GM18909 (cell line): ENCODE results near the gene MDK.

Source experiments
- ATAC-seq: cut with Tn5 transposase; IDR thresholded peaks from one replicate; pipeline ENCODE4 v1.9.1; 2021; ENCODE audit warnings: mild to moderate bottlenecking; ENCODE audit not compliant: unreplicated experiment, poor library complexity

Gene MDK

DNA sequence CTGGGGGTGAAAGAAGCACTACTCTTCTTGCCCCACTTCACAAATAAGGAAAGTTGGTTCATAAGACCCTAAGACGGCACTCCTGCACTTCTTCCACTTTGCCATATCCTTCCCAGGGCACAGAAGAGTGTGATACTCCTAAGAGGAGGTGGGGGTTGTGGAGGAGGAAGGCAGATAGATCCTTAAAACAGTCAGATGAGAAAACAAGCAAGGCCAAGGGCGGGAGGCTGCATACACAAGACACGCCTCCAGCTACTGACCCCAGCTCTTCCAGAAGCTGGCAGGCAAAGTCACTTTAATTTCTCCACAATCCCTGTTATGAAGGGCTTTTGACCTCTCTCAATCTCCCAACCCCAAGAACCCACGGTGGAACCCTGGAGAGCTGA, 11.8 kb downstream of the MDK start:
- no peak for ATAC-seq

- no peak for ATAC-seq
Observed at GRCh38 chr11:46393759-46394158, 12.3 kb downstream of the MDK start.

GRCh38 chr11:46397526-46397925, 16.1 kb downstream of the MDK start:
- no peak for ATAC-seq

DNA sequence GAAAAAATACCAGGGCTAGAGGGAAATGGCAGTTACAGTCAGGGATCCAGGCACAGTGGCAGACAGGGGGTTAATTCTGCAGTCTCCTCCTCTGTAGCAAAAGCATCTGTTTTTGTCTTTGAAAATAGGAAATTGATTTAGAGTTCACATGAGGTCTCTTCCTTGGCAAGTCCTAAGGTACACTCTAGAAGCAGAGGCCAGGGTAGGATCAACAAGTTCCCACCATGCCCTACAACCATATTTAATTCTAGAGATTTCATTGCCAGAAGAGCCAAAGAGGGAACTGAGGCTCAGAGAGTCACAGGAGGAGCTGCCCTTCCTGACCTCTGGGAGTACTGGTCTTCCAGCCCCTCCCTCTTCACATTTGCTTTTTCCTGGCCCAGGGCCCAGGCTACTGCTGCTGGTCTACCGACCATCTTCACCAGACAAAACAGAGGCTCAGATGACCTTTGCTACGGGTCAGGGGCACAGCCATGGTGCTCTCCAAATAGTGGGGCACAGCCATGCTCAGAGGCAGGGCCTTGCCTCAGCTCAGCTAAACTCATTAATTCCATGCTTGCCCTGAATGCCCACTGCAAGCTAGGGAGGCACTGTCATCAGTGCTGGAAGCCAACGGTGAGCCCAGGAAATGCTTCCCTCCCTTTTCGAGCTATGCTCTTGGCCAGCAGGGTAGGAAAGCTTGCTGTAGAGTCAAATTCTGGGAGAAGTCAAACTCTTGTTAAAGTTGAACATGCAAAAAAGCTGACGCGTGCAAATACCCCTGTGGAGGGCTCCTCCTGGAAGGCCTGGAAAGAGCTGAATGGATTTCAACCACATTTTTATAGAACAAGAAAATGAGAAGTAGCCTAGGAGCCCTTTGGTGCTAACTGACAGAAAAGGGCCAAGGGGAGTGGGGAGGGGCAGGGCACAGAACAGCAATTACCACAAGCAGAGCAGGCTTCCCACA, 21.8 kb downstream of the MDK start:
- no peak for ATAC-seq

DNA sequence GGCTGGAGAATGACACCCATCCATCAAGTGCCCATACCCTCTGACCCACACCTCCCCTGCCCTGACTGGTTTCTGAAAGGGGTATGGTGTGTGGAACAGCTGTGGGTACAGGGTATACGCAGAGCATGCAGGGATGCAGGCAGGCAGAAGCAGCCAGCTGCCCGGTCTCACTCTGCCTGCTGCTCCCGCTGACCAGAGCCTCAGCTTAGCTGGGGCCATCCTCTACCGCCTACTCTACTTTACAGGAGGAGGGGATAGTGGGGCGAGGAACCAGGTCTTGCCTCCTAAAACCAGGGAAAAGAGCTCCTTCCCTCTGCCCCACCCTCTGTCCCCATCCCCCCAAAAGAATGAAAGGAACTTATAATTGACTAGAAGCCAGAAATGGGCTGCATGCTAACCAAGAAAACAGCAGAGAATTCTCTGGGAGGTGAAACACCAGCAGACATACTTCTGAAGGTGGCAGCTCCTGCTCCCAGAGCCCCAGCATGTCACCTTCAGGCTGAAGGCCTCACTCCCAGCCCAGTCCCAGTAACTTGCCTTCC, 23.1 kb downstream of the MDK start:
- ATAC-seq = no peak

DNA sequence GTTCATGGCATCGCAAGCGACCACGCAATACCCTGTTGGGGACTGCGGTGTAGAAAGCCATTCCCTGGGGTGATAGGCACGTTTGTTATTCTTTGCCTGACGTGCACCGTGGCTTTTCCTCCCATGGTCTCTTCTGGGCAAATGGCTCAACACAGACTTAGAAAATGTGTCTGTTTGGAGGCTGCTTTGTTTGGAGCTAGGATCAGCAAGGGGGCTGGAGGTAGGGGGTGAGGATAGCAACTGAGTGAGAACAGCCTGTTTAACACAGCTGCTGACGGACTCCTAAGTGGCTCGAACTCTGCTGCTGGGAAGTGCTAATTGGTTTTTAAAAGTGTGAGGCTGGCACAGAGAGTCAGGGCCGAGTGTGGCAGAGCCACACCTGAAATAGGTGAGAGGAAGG, 26.2 kb downstream of the MDK start:
- ATAC-seq = no peak

GRCh38 chr11:46408407-46408986, 27.0 kb downstream of the MDK start:
- ATAC-seq = no peak

DNA sequence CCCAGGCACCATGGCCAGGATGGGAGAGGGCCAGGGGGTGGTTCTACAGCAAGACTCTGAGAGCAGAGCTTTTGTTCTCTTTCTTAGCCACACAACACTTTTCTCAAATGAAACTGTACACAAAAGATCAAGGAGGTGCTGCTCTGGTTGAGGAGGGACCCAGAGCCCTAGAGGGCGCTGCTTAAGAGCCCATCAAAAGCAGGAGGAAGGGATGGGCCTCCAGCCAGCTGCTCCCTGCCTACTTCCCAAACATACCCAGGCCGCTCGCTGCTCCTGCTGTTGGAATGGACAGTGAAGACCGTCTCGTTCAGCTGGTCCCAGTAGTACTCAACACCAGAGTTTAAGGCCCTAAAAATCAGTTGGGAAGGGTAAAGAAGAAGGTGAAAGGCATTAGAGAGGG, 28.6 kb downstream of the MDK start:
- ATAC-seq = no peak

DNA sequence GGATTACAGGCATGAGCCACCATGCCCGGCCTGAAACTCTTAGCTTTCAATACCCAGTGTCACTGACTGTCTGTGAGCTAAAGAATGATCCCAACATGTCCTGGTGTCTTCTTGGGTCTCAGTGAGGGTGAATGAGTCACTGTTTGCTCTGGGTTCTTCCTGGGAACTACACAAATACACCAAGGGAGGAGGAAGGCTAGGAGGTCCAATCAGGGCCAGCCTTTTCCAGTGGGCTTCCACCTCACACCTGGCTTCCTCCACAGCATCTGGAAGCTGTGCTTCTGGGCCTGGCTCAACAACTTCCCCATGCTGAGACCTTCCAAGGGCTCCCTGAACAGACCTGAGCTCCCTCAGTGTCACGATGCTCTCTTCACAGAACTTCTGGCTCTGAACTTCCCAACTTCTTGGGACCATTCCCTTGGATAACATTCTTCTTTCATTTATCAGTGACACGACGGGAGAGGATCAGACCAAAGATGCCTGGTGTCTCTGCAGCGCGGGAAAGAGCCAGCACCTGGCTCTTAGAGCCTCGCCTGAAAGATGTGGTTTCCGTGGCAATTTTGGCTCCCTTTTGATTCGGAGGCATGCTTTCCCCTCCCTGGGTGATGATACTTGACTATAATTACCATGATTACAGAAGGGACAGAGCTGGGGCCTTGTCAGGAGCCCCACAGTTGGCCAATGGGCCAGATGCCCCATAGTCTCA, 32.4 kb downstream of the MDK start:
- no peak for ATAC-seq

- ATAC-seq = no peak
Observed at GRCh38 chr11:46414466-46414796, 33.0 kb downstream of the MDK start.

DNA sequence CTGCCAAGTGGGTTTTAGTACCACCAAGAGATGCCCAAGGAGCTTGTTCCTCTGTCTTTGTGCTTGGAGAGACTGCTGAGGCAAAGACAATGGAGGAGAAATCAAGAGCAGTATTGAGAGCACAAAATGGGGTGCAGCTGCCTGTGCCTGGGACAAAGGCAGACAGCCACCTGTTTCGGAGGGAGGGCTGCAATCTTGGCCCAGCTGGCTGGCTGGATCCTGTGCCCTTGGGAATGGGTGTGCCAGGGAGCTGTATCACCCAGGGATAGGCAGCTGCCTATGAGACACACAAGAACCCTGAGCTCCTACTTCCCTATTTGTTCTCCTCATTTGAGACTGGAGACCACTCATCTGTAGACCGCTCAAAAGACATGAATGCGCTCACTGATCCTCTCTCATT, 33.4 kb downstream of the MDK start:
- no peak for ATAC-seq

GRCh38 chr11:46417711-46418110, 36.2 kb downstream of the MDK start:
- no peak for ATAC-seq

DNA sequence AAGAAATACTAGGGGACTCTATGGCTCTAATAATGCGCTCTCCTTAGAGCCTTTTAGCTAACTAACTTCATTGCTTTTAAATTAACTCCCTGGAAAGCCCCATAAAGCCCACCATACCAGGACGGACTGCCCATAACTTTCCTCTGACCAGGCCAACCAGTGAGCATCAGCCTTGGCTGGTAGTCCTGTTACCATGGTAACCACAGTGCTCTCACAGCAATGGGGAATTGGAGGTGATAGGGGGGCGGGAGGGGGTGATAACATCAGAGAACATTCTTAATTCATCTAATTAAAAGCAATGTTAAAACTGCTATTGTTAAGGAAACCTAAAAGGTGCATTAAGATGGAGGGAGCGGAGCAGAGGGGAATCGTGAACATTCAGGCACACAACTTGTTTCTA, 37.3 kb downstream of the MDK start:
- no peak for ATAC-seq

GRCh38 chr11:46420513-46420912, 39.0 kb downstream of the MDK start:
- no peak for ATAC-seq

GRCh38 chr11:46421257-46421880, 39.9 kb downstream of the MDK start:
- no peak for ATAC-seq

GRCh38 chr11:46422588-46422987, 41.1 kb downstream of the MDK start:
- ATAC-seq = no peak

- no peak for ATAC-seq
Observed at GRCh38 chr11:46426233-46426991, 44.9 kb downstream of the MDK start.

- ATAC-seq = no peak
Observed at GRCh38 chr11:46427364-46427763, 45.9 kb downstream of the MDK start.

GRCh38 chr11:46429717-46430116, 48.2 kb downstream of the MDK start:
- no peak for ATAC-seq

- no peak for ATAC-seq
Observed at GRCh38 chr11:46431211-46431610, 49.7 kb downstream of the MDK start.
